Esophagus muscularis mucosa (tissue), 3 donors: ENCODE results near the gene ARF4.

Experiments
- POLR2AphosphoS5 ChIP-seq, 2 donors: sonication (generic); formaldehyde crosslinking; IDR thresholded peaks; one replicate each; pipeline ENCODE4 v1.6.1; 2017; ENCODE audit warnings: antibody characterized with exemption in 2 of 2
- TF ChIP-seq, protein P1 (sequence below), 3 experiments: fragments of 200-600 bp in 2 of 3; fragments of 450-650 bp in 1 of 3; sonication (generic) in 2 of 3; IDR thresholded peaks; one replicate each; pipeline ENCODE4 v1.5.1; 2017 to 2019; ENCODE audit warnings: antibody characterized with exemption in 3 of 3, mild to moderate bottlenecking in 2 of 3, moderate library complexity in 1 of 3

GRCh38 chr3:57545636-57546268, 51.4 kb downstream of the ARF4 start:
- TF ChIP-seq POLR2AphosphoS5 (IDR thresholded peaks at IDR 0.05), result no peak
- TF ChIP-seq, protein P1, sequence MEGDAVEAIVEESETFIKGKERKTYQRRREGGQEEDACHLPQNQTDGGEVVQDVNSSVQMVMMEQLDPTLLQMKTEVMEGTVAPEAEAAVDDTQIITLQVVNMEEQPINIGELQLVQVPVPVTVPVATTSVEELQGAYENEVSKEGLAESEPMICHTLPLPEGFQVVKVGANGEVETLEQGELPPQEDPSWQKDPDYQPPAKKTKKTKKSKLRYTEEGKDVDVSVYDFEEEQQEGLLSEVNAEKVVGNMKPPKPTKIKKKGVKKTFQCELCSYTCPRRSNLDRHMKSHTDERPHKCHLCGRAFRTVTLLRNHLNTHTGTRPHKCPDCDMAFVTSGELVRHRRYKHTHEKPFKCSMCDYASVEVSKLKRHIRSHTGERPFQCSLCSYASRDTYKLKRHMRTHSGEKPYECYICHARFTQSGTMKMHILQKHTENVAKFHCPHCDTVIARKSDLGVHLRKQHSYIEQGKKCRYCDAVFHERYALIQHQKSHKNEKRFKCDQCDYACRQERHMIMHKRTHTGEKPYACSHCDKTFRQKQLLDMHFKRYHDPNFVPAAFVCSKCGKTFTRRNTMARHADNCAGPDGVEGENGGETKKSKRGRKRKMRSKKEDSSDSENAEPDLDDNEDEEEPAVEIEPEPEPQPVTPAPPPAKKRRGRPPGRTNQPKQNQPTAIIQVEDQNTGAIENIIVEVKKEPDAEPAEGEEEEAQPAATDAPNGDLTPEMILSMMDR (IDR thresholded peaks at IDR 0.05), result no peak
